ENCODE results near the gene HMCN1.
"Not testable (repeated sequence)": the region's sequence is repeated elsewhere in the genome, so short reads cannot be mapped to it uniquely, and the experiment has no call there.

Gene HMCN1

DNA sequence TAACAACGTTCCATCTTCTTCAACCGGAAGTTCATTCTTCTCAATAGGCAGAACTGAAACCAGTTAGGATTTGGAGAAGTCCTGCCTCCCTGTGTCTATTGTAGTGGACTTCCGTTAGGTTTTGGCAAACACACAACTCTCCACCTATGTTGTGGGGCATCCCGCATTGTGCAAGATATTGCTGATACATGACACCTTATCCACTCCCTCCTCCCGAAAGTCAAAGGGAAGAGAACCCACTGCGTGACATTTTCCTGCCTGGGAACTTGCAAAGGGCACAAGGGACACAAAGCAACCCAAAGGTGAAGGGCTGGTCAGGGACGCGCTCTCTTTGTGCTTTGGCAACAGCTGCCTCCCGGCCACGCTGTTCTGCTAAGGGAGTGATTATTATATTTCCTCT is 476.1 kb downstream of the HMCN1 start:
- DNase-seq = no peak

GRCh38 chr1:186211583-186211982 is 477.4 kb downstream of the HMCN1 start:
- not testable (repeated sequence) for DNase-seq

GRCh38 chr1:186212568-186213224 is 478.5 kb downstream of the HMCN1 start:
- peak; percentile 27 for DNase-seq

- DNase-seq = no peak
Measured at GRCh38 chr1:186213225-186213607, 479.0 kb downstream of the HMCN1 start.

DNA sequence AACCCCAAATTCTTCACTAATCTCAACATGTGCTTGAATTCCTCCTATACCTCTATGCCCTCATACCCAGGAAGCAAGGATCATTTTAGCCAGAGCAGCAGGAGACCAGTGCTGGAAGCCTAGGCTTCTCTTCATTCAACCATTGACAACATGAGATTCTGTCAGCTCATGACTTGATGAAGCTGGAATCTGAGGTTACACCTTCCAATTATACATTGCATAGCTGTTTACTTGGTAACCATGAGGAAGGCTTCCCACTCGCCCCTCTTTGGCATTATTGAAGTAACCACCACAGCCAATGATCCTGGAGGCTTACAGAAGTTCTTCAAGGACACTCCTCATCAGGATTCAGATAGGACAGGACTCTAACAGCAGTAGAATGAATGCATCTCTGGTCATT is 480.6 kb downstream of the HMCN1 start:
- no peak for DNase-seq

DNA sequence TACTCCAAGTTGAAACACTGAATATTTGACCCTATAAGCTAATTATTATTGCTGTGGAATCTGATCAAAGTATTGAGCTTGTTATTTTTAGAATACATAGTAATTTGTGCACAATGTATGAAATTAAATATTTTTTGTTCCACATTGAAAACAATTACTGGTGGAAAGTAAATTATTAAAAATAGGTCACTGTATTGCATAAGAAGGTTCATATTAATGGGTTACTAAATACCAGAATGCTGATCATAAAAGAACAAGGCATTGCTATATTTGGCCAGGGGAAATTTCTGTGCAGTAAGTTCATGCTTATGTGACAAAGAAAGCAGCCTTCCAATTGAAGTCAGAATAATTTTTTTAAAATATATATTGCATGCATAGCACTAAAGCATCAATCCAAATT is 481.4 kb downstream of the HMCN1 start:
- DNase-seq = no peak

DNA sequence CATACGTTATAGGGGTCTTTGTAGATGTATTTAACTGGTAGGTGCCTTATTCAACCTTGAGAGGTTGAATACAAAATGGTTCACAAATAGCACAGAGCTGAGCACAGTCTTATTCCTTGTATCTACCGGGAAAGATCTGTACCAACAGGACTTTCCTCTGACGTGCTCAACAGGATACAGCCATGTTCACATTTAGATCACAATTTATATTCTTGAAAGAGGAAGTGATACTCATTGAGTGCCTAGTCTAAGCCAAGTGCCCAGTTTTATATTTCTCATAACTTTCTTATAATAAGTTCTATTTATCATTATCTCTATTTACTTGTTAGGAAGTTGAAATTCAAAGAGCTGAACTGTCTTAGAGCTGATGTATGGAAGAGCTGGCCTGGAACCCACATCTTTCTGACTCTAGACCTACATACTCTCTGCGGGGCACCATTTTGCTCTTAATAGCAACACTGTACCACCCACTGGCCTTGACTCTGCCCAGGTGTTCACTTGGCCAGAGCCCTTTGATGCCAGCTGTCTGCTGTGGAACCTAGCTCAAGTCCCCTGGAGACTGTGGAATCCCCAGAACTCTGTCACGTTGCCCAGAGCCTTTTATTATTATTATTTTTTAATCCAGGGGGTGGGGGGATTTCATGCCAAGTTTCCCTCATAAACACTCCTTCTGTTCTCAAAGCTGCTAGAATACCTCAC is 484.6 kb downstream of the HMCN1 start:
- no peak for DNase-seq

DNA sequence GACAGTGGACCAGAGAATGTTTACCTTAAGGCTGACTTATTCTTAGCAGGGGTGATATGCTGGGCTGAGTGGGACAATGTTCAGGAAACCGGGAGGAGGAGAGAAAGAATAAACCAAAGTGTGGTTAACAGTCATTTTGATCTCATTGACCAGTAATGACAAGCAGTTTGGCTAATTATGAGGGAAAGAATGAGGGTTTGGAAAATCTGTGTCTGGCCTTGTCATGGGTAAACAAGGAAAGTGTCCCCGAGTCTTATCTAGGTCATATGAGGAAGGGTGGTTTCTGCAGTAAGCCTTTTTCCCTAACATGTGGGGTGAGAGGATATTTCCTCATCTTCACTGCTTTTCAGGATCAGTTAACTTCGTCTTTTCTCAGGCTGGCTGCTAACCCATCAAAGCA is 485.9 kb downstream of the HMCN1 start:
- no peak for DNase-seq

DNA sequence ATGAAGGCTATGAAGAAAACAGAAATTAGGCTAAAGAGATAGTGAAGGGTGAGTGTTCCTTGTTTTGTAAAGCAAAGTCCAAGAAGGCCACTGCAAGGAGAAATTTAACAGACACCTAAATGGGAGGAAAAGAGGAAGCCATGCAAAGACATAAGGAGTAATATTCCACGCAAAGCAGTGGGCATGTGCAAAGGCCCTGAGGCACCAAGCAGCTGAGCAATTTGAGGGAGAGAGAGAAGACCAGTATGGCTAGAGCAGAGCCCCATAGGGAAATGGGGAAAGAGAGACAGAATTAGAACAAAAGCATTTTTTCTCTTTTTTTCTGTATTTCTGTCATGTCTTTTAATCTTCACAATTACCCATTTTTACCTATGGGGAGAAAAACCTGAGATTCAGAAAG is 486.7 kb downstream of the HMCN1 start:
- no peak for DNase-seq

GRCh38 chr1:186225096-186225495 is 490.9 kb downstream of the HMCN1 start:
- DNase-seq = no peak

DNA sequence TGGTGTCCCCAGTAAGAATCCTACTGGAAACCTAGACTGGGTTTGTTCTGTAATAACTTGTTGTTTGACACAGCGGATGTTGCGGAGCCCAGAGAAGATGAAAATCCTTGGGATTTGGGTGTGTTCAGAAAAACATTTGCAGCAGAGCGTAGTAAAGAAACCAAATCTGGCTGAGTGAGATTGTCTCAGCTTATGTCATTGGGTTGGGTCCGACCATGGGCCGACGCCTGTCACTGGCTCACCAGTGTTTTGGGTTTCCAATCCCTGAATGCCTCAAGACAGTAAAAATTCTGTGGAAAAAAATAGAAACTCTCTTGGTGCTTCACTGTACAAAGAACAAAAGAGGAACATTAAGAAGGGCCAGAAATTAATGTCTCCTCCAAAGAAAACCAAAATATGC is 494.6 kb downstream of the HMCN1 start:
- no peak for DNase-seq

- no peak for DNase-seq
Measured at GRCh38 chr1:186231861-186232436, 497.8 kb downstream of the HMCN1 start.

DNA sequence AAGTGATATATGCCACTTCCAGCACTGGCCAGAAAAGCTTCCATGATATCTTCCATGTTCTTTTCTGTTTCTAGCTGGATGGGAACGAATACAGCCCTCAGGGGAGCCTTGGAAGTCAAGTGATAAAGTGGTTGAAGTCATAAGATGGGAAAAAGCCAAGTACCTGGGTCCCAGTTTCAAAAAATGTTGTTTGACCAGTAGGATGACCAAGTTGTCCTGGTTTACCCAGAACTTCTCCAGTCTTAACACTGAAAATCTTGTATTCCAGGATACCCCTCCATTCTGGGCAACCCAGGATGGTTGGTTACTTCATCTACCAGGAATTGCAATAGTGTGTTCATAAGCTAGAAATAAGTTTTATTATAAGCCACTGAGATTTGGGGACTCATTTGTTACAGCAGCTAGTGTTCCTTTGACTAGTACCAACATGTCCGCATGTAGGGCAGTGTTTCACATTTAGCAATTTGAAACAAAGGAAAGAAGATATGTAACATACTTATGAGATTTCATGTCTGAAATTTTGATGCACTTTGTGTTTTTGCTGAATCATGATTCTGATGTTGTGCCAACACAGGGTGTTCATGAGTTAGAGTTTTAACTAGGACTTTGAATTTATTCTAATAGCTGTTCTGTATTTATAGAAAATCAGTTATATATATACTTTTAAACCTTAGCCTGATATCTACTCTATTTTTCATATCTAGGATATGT is 500.9 kb downstream of the HMCN1 start:
- no peak for DNase-seq

DNA sequence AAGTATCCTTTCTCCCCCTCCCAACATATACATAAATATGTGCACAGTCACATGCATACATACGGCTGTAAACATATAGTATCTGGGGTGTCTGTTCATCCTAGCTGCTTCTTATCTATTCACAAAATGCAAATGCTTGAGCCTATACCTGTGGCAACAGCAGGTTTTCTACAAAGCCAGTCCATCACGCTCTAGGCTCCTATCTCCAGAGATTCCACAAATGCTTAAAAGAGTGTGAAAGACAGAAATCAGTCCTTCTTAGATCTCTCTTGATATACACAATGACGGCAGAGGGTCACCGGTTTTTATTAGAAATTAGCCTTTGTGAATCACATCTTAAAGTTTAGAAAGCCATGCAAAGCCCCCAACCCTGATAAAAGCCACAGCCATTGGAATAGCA is 501.5 kb downstream of the HMCN1 start:
- no peak for DNase-seq

DNA sequence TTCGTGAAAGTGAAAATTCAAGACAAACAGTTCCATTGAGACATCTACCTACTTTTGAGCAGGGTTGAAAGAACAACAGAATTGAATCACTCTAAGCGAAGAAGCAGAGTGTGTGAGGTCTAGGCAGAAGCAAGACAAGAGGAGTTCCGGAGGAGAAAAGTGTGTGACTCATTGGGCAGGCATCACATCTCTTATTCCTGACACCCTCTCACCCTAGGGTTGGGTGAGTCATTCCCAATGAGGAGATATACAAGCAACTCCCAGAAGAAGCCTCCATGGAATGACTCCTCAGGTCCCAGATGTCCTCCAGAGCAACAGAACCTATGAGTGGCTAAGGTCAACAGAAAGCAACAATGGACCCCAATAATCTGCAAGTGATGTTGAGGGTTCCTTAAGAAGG is 502.7 kb downstream of the HMCN1 start:
- DNase-seq = no peak

- DNase-seq = no peak
Measured at GRCh38 chr1:186239171-186239570, 505.0 kb downstream of the HMCN1 start.

GRCh38 chr1:186240436-186240835 is 506.2 kb downstream of the HMCN1 start:
- no peak for DNase-seq
